ENCODE data around the gene ZP4. TPM values are rescaled to one million over a fixed set of nuclear protein-coding genes. Genes with fewer than 3 reads are reported as not detected.

ZP4 gene
- total and polyA plus RNA-seq, 2 of the 8 experiments (the other 6 are each of a cell fraction or from before 2014, with no cell fraction given) = not detected

GRCh38 chr1:237895630-237896029 lies 4.9 kb upstream of the ZP4 start:
- no peaks in the 10 kb centered on the region for H3K79me1 ChIP-seq (ENCODE audit: low read depth, low read length)
- no peak for DNase-seq (ENCODE audit: low read depth in 1 of 2, low spot score in 2 of 2)
- no peak overlapping the region for H2AFZ ChIP-seq (ENCODE audit: low read length)
- H3K9ac ChIP-seq (replicated peaks in 1 of 4; ENCODE audit: extremely low read depth in 1 of 4, low read depth in 3 of 4, low read length in 3 of 4) = no peak overlapping the region
- POLR2A ChIA-PET (ENCODE audit: partially characterized antibody) = no interaction called here
- no peak overlapping the region for H2BK12ac ChIP-seq (ENCODE audit: low read depth, low read length)
- H3K4me3 ChIP-seq (ENCODE audit: extremely low read depth in 1 of 4, insufficient read depth in 2 of 4, low read depth in 3 of 4, low read length in 4 of 4) = no peak overlapping the region
- no peaks in the 10 kb centered on the region for H3K27me3 ChIP-seq (replicated peaks in 1 of 4; ENCODE audit: control insufficient read depth in 3 of 4, extremely low read depth in 1 of 4, insufficient read depth in 3 of 4, low read length in 3 of 4)
- no peak overlapping the region for H3K27ac ChIP-seq (ENCODE audit: low read depth, low read length)
- no peak overlapping the region for H4K5ac ChIP-seq (ENCODE audit: insufficient read length, low read depth, low read length)
- H2BK15ac ChIP-seq (ENCODE audit: low read length) = no peak overlapping the region
- H3K23me2 ChIP-seq (ENCODE audit: low read depth, low read length) = no peaks in the 10 kb centered on the region
- H4K8ac ChIP-seq (ENCODE audit: extremely low read depth, insufficient read depth, low read length) = no peak overlapping the region
- H3K4me1 ChIP-seq (replicated peaks in 1 of 4; ENCODE audit: control insufficient read depth in 3 of 4, insufficient read depth in 4 of 4, low read length in 3 of 4) = peaks cover 0 to 3% (median 0%) of the 10 kb centered on the region in 4 experiments; a peak in 1 of 7 replicates
- H3K79me2 ChIP-seq (ENCODE audit: control insufficient read depth in 1 of 2, insufficient read depth in 2 of 2, low read length in 2 of 2) = no peaks in the 10 kb centered on the region
- H3K4me2 ChIP-seq (ENCODE audit: insufficient read depth in 1 of 2, low read depth in 2 of 2, low read length in 2 of 2) = no peak overlapping the region
- H3K18ac ChIP-seq (ENCODE audit: extremely low read depth, low read length) = no peak overlapping the region
- H3K9me3 ChIP-seq (ENCODE audit: insufficient read depth in 2 of 2, low read depth in 1 of 2, low read length in 1 of 2) = no peaks in the 10 kb centered on the region
- H3K36me3 ChIP-seq (ENCODE audit: control insufficient read depth in 2 of 4, insufficient read depth in 4 of 4, low read length in 3 of 4) = no peaks in the 10 kb centered on the region
- H4K91ac ChIP-seq (replicated peaks; ENCODE audit: insufficient read length, low read length) = no peak overlapping the region
- CTCF ChIA-PET (ENCODE audit: partially characterized antibody) = no interaction called here
- no peak overlapping the region for H2AK5ac ChIP-seq (ENCODE audit: low read depth, low read length)
- H3K23ac ChIP-seq (ENCODE audit: insufficient read length) = no peak overlapping the region
- FAIRE-seq = no peak
- H2BK20ac ChIP-seq (ENCODE audit: low read length) = no peak overlapping the region
- no peaks in the 10 kb centered on the region for H4K20me1 ChIP-seq (replicated peaks in 1 of 2; ENCODE audit: control insufficient read depth in 1 of 2, insufficient read depth in 2 of 2, low read length in 2 of 2)
- H3K56ac ChIP-seq (replicated peaks; ENCODE audit: insufficient read length, low read depth, low read length) = no peak overlapping the region
- no peak overlapping the region for H3K4ac ChIP-seq (replicated peaks; ENCODE audit: insufficient read length, low read depth, low read length)
- no peak overlapping the region for H2BK5ac ChIP-seq (ENCODE audit: low read depth, low read length)
- no peak overlapping the region for H2BK120ac ChIP-seq (replicated peaks; ENCODE audit: low read depth, low read length)
- no peak overlapping the region for H3K14ac ChIP-seq (ENCODE audit: insufficient read length)
- TF ChIP-seq RXRA (IDR thresholded peaks at IDR 0.05; ENCODE audit: insufficient read depth, low read depth, low read length) = no peak
- TF ChIP-seq EGR1 (IDR thresholded peaks at IDR 0.05; ENCODE audit: borderline replicate concordance, low read depth, low read length) = no peak
- no peak for TF ChIP-seq RNF2 (IDR thresholded peaks at IDR 0.05; ENCODE audit: borderline replicate concordance, low read depth, low read length, missing control alignments, poor library complexity, severe bottlenecking)
- TF ChIP-seq TAF7 (optimal IDR thresholded peaks at IDR 0.05; ENCODE audit: borderline replicate concordance, low read depth, low read length) = no peak
- TF ChIP-seq SP1 (IDR thresholded peaks at IDR 0.05; ENCODE audit: low read depth, low read length) = no peak
- no peak for TF ChIP-seq PHF8 (conservative IDR thresholded peaks at IDR 0.05; ENCODE audit: low read depth, low read length)
- no peak for TF ChIP-seq JUND (IDR thresholded peaks at IDR 0.05; ENCODE audit: low read length)
- no peak for TF ChIP-seq GABPA (IDR thresholded peaks at IDR 0.05; ENCODE audit: borderline replicate concordance, insufficient read depth, low read length)
- no peak for TF ChIP-seq E2F6 (IDR thresholded peaks at IDR 0.05)
- TF ChIP-seq TEAD4 (IDR thresholded peaks at IDR 0.05; ENCODE audit: low read depth, low read length) = no peak
- no peak for TF ChIP-seq MAX (IDR thresholded peaks at IDR 0.05)
- TF ChIP-seq HDAC2 (IDR thresholded peaks at IDR 0.05; ENCODE audit: borderline replicate concordance in 1 of 2, low read depth in 2 of 2, low read length in 2 of 2) = no peak
- no peak for TF ChIP-seq ATF3 (IDR thresholded peaks at IDR 0.05; ENCODE audit: insufficient read depth, low read depth, low read length)
